Lung (tissue), 12 donors: ENCODE data around the gene CPA2. TPM values are rescaled to one million over a fixed set of nuclear protein-coding genes. Genes with fewer than 3 reads are reported as not detected.

Source experiments
- ATAC-seq: fragments of 200-7000 bp; cut with Tn5 transposase; one replicate; pipeline ENCODE4 v1.9.1; 2020; ENCODE audit warnings: moderate number of reproducible peaks; ENCODE audit not compliant: insufficient read depth, low FRiP score
- DNase-seq, 3 donors: peaks; one replicate each; pipeline ENCODE4 v3.0.0-alpha.2; 2013 to 2017
- H3K27ac ChIP-seq, 2 donors: one replicate each; pipeline ENCODE4 v1.5.1; 2013; ENCODE audit warnings: mild to moderate bottlenecking in 2 of 2, moderate library complexity in 2 of 2, control low read depth in 1 of 2, inconsistent platforms in 1 of 2, low read depth in 1 of 2, low read length in 1 of 2
- H3K27me3 ChIP-seq, 3 donors: one replicate each; pipeline ENCODE4 v1.5.1; 2013; ENCODE audit warnings: low read length in 2 of 3; ENCODE audit not compliant: control insufficient read depth in 3 of 3, insufficient read depth in 3 of 3
- H3K36me3 ChIP-seq, 4 donors: one replicate each; pipeline ENCODE4 v1.5.1; 2013; ENCODE audit warnings: low read length in 4 of 4, mild to moderate bottlenecking in 1 of 4, moderate library complexity in 1 of 4; ENCODE audit not compliant: control insufficient read depth in 4 of 4, insufficient read depth in 4 of 4
- H3K4me1 ChIP-seq, 5 donors: one replicate each; pipeline ENCODE4 v1.5.1; 2013; ENCODE audit warnings: low read length in 5 of 5, mild to moderate bottlenecking in 2 of 5, moderate library complexity in 1 of 5; ENCODE audit not compliant: control insufficient read depth in 5 of 5, insufficient read depth in 5 of 5
- H3K4me3 ChIP-seq: one replicate; pipeline ENCODE4 v1.5.1; 2013; ENCODE audit warnings: mild to moderate bottlenecking, control low read depth, moderate library complexity
- H3K9ac ChIP-seq, 2 donors: one replicate each; pipeline ENCODE4 v1.5.1; 2013; ENCODE audit warnings: low read length in 2 of 2, control low read depth in 1 of 2; ENCODE audit not compliant: insufficient read depth in 1 of 2
- H3K9me3 ChIP-seq, 4 donors: one replicate each; pipeline ENCODE4 v1.5.1; 2013; ENCODE audit warnings: low read length in 3 of 4, mild to moderate bottlenecking in 1 of 4, moderate library complexity in 1 of 4; ENCODE audit not compliant: control insufficient read depth in 4 of 4, insufficient read depth in 3 of 4
- WGBS, 2 donors: extraction: QIAGEN DNeasy Blood & Tissue Kit; methylation state at CpG; one replicate each; pipeline ENCODE4 v1.1.7; 2013; 5-methylcytosine and 5-hydroxymethylcytosine counted together
- polyA plus RNA-seq, 2 donors: library from polyadenylated mRNA; stranded (reverse); fragments of 200-250 nt; gene quantifications; one replicate each; pipeline ENCODE4 v1.2.1, GENCODE V29; 2013
- total RNA-seq, 2 donors: library from RNA; depleted of rRNA in 1 of 2; stranded (reverse); fragments of >200 nt in 1 of 2; gene quantifications; one replicate each; pipeline ENCODE4 v1.2.1, GENCODE V29; 2014 to 2021
- TF ChIP-seq, protein P1 (sequence below): IDR thresholded peaks from 2 replicates; pipeline ENCODE4 v1.5.1; 2012; ENCODE audit warnings: mild to moderate bottlenecking; ENCODE audit errors: control extremely low read depth, extremely low read depth
- donor health status: control.
- donor health status: control.
- donor health status: Bipolar disorder and iron deficiency.
- donor health status: healthy.
- donor health status: DM: yes; HTN: yes; CAD: no.

The CPA2 gene
- total and polyA plus RNA-seq, 4 donors, result 0.21 to 2.0 TPM; not detected in 2

GRCh38 chr7:130332259-130333053 is 65.8 kb downstream of the CPA2 start:
- DNase-seq (no peak), ATAC-seq (no peak)
- Histone ChIP-seq H3K9ac (no peak overlapping the region), H3K4me3 (no peak overlapping the region), H3K4me1 (peaks cover 0 to 10% (median 0%) of the 10 kb centered on the region in 5 donors), H3K27me3 (no peaks in the 10 kb centered on the region), H3K9me3 (no peaks in the 10 kb centered on the region), H3K36me3 (no peaks in the 10 kb centered on the region), H3K27ac (no peak overlapping the region)
- TF ChIP-seq, protein P1, sequence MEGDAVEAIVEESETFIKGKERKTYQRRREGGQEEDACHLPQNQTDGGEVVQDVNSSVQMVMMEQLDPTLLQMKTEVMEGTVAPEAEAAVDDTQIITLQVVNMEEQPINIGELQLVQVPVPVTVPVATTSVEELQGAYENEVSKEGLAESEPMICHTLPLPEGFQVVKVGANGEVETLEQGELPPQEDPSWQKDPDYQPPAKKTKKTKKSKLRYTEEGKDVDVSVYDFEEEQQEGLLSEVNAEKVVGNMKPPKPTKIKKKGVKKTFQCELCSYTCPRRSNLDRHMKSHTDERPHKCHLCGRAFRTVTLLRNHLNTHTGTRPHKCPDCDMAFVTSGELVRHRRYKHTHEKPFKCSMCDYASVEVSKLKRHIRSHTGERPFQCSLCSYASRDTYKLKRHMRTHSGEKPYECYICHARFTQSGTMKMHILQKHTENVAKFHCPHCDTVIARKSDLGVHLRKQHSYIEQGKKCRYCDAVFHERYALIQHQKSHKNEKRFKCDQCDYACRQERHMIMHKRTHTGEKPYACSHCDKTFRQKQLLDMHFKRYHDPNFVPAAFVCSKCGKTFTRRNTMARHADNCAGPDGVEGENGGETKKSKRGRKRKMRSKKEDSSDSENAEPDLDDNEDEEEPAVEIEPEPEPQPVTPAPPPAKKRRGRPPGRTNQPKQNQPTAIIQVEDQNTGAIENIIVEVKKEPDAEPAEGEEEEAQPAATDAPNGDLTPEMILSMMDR, result no peak
- WGBS, 2 donors, result 96 to 97% methylated on average over 4 of the region's 4 CpGs

GRCh38 chr7:130333832-130334231 is 67.2 kb downstream of the CPA2 start:
- Histone ChIP-seq H3K27ac (no peak overlapping the region), H3K4me1 (peaks cover 0 to 10% (median 0%) of the 10 kb centered on the region in 5 donors), H3K4me3 (no peak overlapping the region), H3K9ac (no peak overlapping the region), H3K36me3 (no peaks in the 10 kb centered on the region), H3K27me3 (no peaks in the 10 kb centered on the region), H3K9me3 (no peaks in the 10 kb centered on the region)
- 81 to 83% methylated on average over 2 of the region's 2 CpGs for WGBS, 2 donors
- DNase-seq (no peak), ATAC-seq (no peak)
- TF ChIP-seq, protein P1, result no peak

GRCh38 chr7:130334274-130334673 is 67.6 kb downstream of the CPA2 start:
- peaks cover 0 to 9% (median 0%) of the 10 kb centered on the region in 5 donors for H3K4me1 ChIP-seq
- DNase-seq (peak; percentile 22 to 58 (median 47)), ATAC-seq (no peak)
- no peak overlapping the region for H3K27ac ChIP-seq
- no peak overlapping the region for H3K9ac ChIP-seq
- WGBS, 2 donors, result 62 to 65% methylated on average over 6 of the region's 6 CpGs
- TF ChIP-seq, protein P1, result no peak
- no peak overlapping the region for H3K4me3 ChIP-seq
- H3K9me3 ChIP-seq, result no peaks in the 10 kb centered on the region
- no peaks in the 10 kb centered on the region for H3K27me3 ChIP-seq
- H3K36me3 ChIP-seq, result no peaks in the 10 kb centered on the region
